ENCODE data around the gene TMPRSS4. TPM values are rescaled to one million over a fixed set of nuclear protein-coding genes. Genes with fewer than 3 reads are reported as not detected.

The TMPRSS4 gene, protein sequence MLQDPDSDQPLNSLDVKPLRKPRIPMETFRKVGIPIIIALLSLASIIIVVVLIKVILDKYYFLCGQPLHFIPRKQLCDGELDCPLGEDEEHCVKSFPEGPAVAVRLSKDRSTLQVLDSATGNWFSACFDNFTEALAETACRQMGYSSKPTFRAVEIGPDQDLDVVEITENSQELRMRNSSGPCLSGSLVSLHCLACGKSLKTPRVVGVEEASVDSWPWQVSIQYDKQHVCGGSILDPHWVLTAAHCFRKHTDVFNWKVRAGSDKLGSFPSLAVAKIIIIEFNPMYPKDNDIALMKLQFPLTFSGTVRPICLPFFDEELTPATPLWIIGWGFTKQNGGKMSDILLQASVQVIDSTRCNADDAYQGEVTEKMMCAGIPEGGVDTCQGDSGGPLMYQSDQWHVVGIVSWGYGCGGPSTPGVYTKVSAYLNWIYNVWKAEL
- total RNA-seq: not detected
- polyA plus RNA-seq (2013, experiment 1 of 2): not detected
- polyA plus RNA-seq (2013, experiment 2 of 2): 0.18 TPM
- 0 to 0.51 (median 0) reads per million in 172 experiments for total RNA-seq

DNA sequence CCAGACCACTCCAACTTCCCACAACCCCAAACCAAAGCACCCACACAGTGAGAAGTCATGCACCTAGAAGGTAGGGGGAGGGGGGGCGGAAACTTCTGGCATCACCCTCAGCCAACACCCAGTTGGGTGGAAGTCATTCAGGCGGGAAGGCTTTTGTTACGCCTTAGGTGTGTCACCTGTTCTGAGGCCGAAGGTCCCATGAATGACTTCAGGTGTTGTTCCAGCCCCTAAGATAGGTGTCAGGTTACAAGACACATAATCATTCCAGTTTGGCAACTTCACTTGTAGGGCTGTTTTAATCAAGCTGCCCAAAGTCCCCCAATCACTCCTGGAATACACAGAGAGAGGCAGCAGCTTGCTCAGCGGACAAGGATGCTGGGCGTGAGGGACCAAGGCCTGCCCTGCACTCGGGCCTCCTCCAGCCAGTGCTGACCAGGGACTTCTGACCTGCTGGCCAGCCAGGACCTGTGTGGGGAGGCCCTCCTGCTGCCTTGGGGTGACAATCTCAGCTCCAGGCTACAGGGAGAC is at the start of gene TMPRSS4:
Gene TMPRSS4, plus strand, starts transcription at position 325 of the 528 bp plus-strand sequence. CDS start 225 bp downstream, outside the sequence.
- no peaks in the 10 kb centered on the region for H3K9me3 Mint-ChIP-seq
- Histone ChIP-seq H3K36me3 (ENCODE audit: insufficient read depth, low read length) (no peaks in the 10 kb centered on the region), H3K27ac (ENCODE audit: low read depth in 1 of 2, low read length in 2 of 2) (no peak within 1 kb of the TSS), H3K4me1 (ENCODE audit: insufficient read depth, low read length) (peaks cover 8% of the 10 kb centered on the region), H3K4me3 (ENCODE audit: low read length) (no peak within 1 kb of the TSS), H3K9me3 (ENCODE audit: control insufficient read depth in 1 of 2, insufficient read depth in 1 of 2, low read length in 2 of 2) (no peaks in the 10 kb centered on the region), H3K27me3 (ENCODE audit: control insufficient read depth in 1 of 2, insufficient read depth in 2 of 2, low read length in 2 of 2) (peaks cover 0 to 3% of the 10 kb centered on the region in 2 experiments)
- no peak for DNase-seq
- no peaks in the 10 kb centered on the region for H3K4me1 Mint-ChIP-seq (ENCODE audit: low read depth)
- no peak within 1 kb of the TSS for H3K27ac Mint-ChIP-seq
- POLR2A ChIA-PET: no interaction called here
- H3K4me3 Mint-ChIP-seq: no peak within 1 kb of the TSS
- no peaks in the 10 kb centered on the region for H3K27me3 Mint-ChIP-seq
- H3K36me3 Mint-ChIP-seq (ENCODE audit: low read depth): no peaks in the 10 kb centered on the region
- no peak for ATAC-seq (ENCODE audit: poor library complexity)
- CTCF ChIA-PET: no interaction called here
- TF ChIP-seq CTCF (IDR thresholded peaks at IDR 0.05): no peak
- intact Hi-C loops (cut with DNase I, micrococcal nuclease): no loop called here

DNA sequence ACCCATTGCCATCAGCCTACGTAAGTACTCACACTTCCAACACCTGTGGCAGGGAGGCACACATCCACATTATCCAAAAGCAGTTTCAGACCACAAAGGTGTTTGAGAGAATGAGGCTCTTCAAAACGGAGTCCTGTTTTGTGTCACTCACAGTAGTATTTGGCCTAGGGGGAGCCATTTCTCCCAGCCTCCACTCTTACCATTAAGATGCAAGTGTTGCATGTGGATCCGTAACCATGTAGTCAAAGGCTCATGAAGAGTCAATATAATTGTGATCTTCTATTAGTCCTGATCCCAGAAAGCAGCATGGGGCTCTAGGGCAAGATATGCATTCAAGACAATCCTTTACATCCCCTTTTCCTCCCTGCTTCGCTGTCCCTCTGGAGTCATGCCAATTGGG is 49.2 kb upstream of the TMPRSS4 start:
- Histone ChIP-seq H3K9me3 (ENCODE audit: control insufficient read depth in 1 of 2, insufficient read depth in 1 of 2, low read length in 2 of 2) (no peaks in the 10 kb centered on the region), H3K36me3 (ENCODE audit: insufficient read depth, low read length) (no peaks in the 10 kb centered on the region), H3K4me1 (ENCODE audit: insufficient read depth, low read length) (peaks cover 8% of the 10 kb centered on the region), H3K27ac (ENCODE audit: low read depth in 1 of 2, low read length in 2 of 2) (no peak overlapping the region), H3K4me3 (ENCODE audit: low read length) (no peak overlapping the region), H3K27me3 (ENCODE audit: control insufficient read depth in 1 of 2, insufficient read depth in 2 of 2, low read length in 2 of 2) (no peaks in the 10 kb centered on the region)
- Mint-ChIP-seq H3K4me3 (no peak overlapping the region), H3K4me1 (ENCODE audit: low read depth) (peaks cover 19% of the 10 kb centered on the region), H3K36me3 (ENCODE audit: low read depth) (no peaks in the 10 kb centered on the region), H3K27me3 (no peaks in the 10 kb centered on the region), H3K9me3 (no peaks in the 10 kb centered on the region), H3K27ac (no peak overlapping the region)
- ATAC-seq (ENCODE audit: poor library complexity) (no peak), DNase-seq (no peak)
- intact Hi-C loops (cut with DNase I, micrococcal nuclease): no loop called here
- no peak for TF ChIP-seq CTCF (IDR thresholded peaks at IDR 0.05)
- ChIA-PET POLR2A (no interaction called here), CTCF (no interaction called here)

DNA sequence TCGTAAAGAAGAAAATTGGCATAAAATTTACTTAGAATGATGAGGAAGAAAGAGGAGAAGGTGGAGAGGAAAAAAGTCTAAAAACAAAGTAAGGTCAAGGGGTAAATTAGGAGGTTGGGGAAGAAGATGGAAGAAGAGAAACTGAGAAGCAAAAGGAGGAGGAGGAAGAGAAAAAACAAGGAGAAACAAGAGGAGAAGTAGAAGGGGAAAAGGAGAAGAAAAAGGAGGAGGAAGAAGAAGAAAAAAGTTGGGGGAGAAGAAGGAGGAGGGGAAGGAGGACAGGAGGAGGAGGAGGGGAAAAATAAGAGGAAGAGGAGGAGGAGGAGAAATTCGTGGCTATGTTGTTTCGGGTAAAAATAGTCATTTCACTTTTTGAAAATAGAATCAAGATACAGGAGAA is 48.3 kb upstream of the TMPRSS4 start:
- intact Hi-C loops (cut with DNase I, micrococcal nuclease): no loop called here
- no peaks in the 10 kb centered on the region for H3K9me3 ChIP-seq (ENCODE audit: control insufficient read depth in 1 of 2, insufficient read depth in 1 of 2, low read length in 2 of 2)
- no peaks in the 10 kb centered on the region for H3K36me3 ChIP-seq (ENCODE audit: insufficient read depth, low read length)
- H3K4me1 ChIP-seq (ENCODE audit: insufficient read depth, low read length): peaks cover 8% of the 10 kb centered on the region
- Mint-ChIP-seq H3K9me3 (no peaks in the 10 kb centered on the region), H3K36me3 (ENCODE audit: low read depth) (no peaks in the 10 kb centered on the region), H3K4me1 (ENCODE audit: low read depth) (peaks cover 19% of the 10 kb centered on the region), H3K27me3 (no peaks in the 10 kb centered on the region), H3K27ac (no peak overlapping the region), H3K4me3 (no peak overlapping the region)
- H3K4me3 ChIP-seq (ENCODE audit: low read length): no peak overlapping the region
- ChIA-PET CTCF (interaction anchor here (1.1 to 1.7 kb wide), 2 partner anchors 7 to 24 kb away, joined by 4 to 7 read pairs; no protein-coding TSS in a partner anchor), POLR2A (interaction anchor here (1.1 kb wide), 1 partner anchor 31 kb away, joined by 3 read pairs; no protein-coding TSS in a partner anchor)
- H3K27me3 ChIP-seq (ENCODE audit: control insufficient read depth in 1 of 2, insufficient read depth in 2 of 2, low read length in 2 of 2): no peaks in the 10 kb centered on the region
- no peak for TF ChIP-seq CTCF (IDR thresholded peaks at IDR 0.05)
- DNase-seq (no peak), ATAC-seq (ENCODE audit: poor library complexity) (no peak)
- H3K27ac ChIP-seq (ENCODE audit: low read depth in 1 of 2, low read length in 2 of 2): no peak overlapping the region

All from CD4-positive, alpha-beta T cell (primary cell).